Natural killer cell (primary cell): ENCODE data around the gene SKAP2. TPM values are rescaled to one million over a fixed set of nuclear protein-coding genes. Genes with fewer than 3 reads are reported as not detected.

Experiments
- ATAC-seq, 3 donors: fragments of 150-1000 bp in 2 of 3; fragments of 200-7000 bp in 1 of 3; cut with Tn5 transposase; 1 replicate in 1 of 3; 2 replicates in 2 of 3; pipeline ENCODE4 v1.10.0; 2021; ENCODE audit warnings: mild to moderate bottlenecking in 2 of 3, moderate library complexity in 2 of 3
- DNase-seq, 2 donors: peaks; one replicate each; pipeline versions ENCODE4 v3.0.0 to v3.0.0-alpha.2; 2013 to 2021; ENCODE audit warnings: mixed read lengths in 1 of 2
- H3K27ac ChIP-seq: one replicate; pipeline ENCODE4 v1.5.1; 2013; ENCODE audit warnings: mild to moderate bottlenecking, low read length
- H3K27me3 ChIP-seq: one replicate; pipeline ENCODE4 v1.6.1; 2013; ENCODE audit warnings: low read length; ENCODE audit not compliant: control insufficient read depth, insufficient read depth
- H3K36me3 ChIP-seq: one replicate; pipeline ENCODE4 v1.6.1; 2013; ENCODE audit warnings: low read length; ENCODE audit not compliant: control insufficient read depth, insufficient read depth
- H3K4me1 ChIP-seq: one replicate; pipeline ENCODE4 v1.6.1; 2013; ENCODE audit warnings: low read length; ENCODE audit not compliant: control insufficient read depth, insufficient read depth
- H3K4me3 ChIP-seq: one replicate; pipeline ENCODE4 v1.5.1; 2013; ENCODE audit warnings: low read length
- H3K9me3 ChIP-seq: one replicate; pipeline ENCODE4 v1.6.1; 2013; ENCODE audit warnings: low read length; ENCODE audit not compliant: control insufficient read depth, insufficient read depth
- H3K27ac Mint-ChIP-seq, 2 donors: one replicate each; pipeline ENCODE4 v1.8.0; 2022; ENCODE audit warnings: mild to moderate bottlenecking in 2 of 2, mixed read lengths in 2 of 2, moderate library complexity in 1 of 2
- H3K27me3 Mint-ChIP-seq, 2 donors: one replicate each; pipeline ENCODE4 v1.8.0; 2022; ENCODE audit warnings: low read depth in 2 of 2, mixed read lengths in 2 of 2
- H3K36me3 Mint-ChIP-seq: one replicate; pipeline ENCODE4 v1.8.0; 2022; ENCODE audit warnings: mixed read lengths
- H3K4me1 Mint-ChIP-seq, 2 donors: one replicate each; pipeline ENCODE4 v1.8.0; 2022; ENCODE audit warnings: mixed read lengths in 2 of 2
- H3K4me3 Mint-ChIP-seq: one replicate; pipeline ENCODE4 v1.8.0; 2022; ENCODE audit warnings: mild to moderate bottlenecking, moderate library complexity, mixed read lengths
- H3K9me3 Mint-ChIP-seq, 2 donors: one replicate each; pipeline ENCODE4 v1.8.0; 2022; ENCODE audit warnings: mixed read lengths in 2 of 2
- CTCF ChIP-seq: fragments of 200-600 bp; IDR thresholded peaks from one replicate; pipeline ENCODE4 v1.8.0; 2022; ENCODE audit warnings: antibody characterized with exemption
- WGBS: methylation state at CpG from one replicate; pipeline ENCODE4 v1.1.7; 2013; ENCODE audit warnings: missing lambda C conversion rate; ENCODE audit not compliant: insufficient coverage; 5-methylcytosine and 5-hydroxymethylcytosine counted together
- intact Hi-C: fragments of 100-400 bp; cut with micrococcal nuclease; formaldehyde crosslinking; loops from one replicate; pipeline ENCODE4 v1.14.2; 2022
- total RNA-seq, 4 donors: library from RNA; stranded (reverse); fragments of 120-200 nt in 1 of 4; gene quantifications; one replicate each; pipeline versions ENCODE4 v1.2.3 to v1.2.4, GENCODE V29; 2013 to 2022

SKAP2 gene
- total RNA-seq, 3 donors from 2014 or later (not counting 1 experiment from before 2014, with no cell fraction given): 26.8 to 42.4 (median 35.1) TPM

- Histone ChIP-seq H3K9me3 (no peaks in the 10 kb centered on the region), H3K4me1 (no peaks in the 10 kb centered on the region), H3K36me3 (peaks cover 13% of the 10 kb centered on the region), H3K27me3 (no peaks in the 10 kb centered on the region), H3K27ac (no peak overlapping the region), H3K4me3 (no peak overlapping the region)
- TF ChIP-seq CTCF: no peak
- intact Hi-C loops: no loop called here
- no peaks in the 10 kb centered on the region for H3K36me3 Mint-ChIP-seq
- DNase-seq (no peak), ATAC-seq (no peak)
- no peaks in the 10 kb centered on the region for H3K4me1 Mint-ChIP-seq
- H3K27ac Mint-ChIP-seq: no peak overlapping the region
- no peaks in the 10 kb centered on the region for H3K9me3 Mint-ChIP-seq
- H3K27me3 Mint-ChIP-seq: no peaks in the 10 kb centered on the region
- no peak overlapping the region for H3K4me3 Mint-ChIP-seq
Observed at GRCh38 chr7:26721450-26721849, 142.9 kb downstream of the SKAP2 start.

- H3K4me3 Mint-ChIP-seq: no peak overlapping the region
- H3K9me3 Mint-ChIP-seq: no peaks in the 10 kb centered on the region
- H3K27me3 ChIP-seq: no peaks in the 10 kb centered on the region
- DNase-seq (no peak), ATAC-seq (no peak)
- H3K36me3 ChIP-seq: peaks cover 8% of the 10 kb centered on the region
- no peaks in the 10 kb centered on the region for H3K27me3 Mint-ChIP-seq
- no peaks in the 10 kb centered on the region for H3K36me3 Mint-ChIP-seq
- H3K27ac ChIP-seq: no peak overlapping the region
- no peaks in the 10 kb centered on the region for H3K9me3 ChIP-seq
- no peak overlapping the region for H3K4me3 ChIP-seq
- no CpG with 5 or more reads among the region's 1 CpG for WGBS
- TF ChIP-seq CTCF: no peak
- H3K4me1 ChIP-seq: no peaks in the 10 kb centered on the region
- H3K27ac Mint-ChIP-seq: no peak overlapping the region
- no peaks in the 10 kb centered on the region for H3K4me1 Mint-ChIP-seq
- intact Hi-C loops: no loop called here
Observed at GRCh38 chr7:26718063-26718462, 146.3 kb downstream of the SKAP2 start.

- intact Hi-C loops: no loop called here
- no peak for DNase-seq
- Mint-ChIP-seq H3K27me3 (no peaks in the 10 kb centered on the region), H3K4me3 (no peak overlapping the region), H3K9me3 (no peaks in the 10 kb centered on the region), H3K4me1 (no peaks in the 10 kb centered on the region), H3K27ac (no peak overlapping the region), H3K36me3 (no peaks in the 10 kb centered on the region)
- no peaks in the 10 kb centered on the region for H3K4me1 ChIP-seq
- no peak for TF ChIP-seq CTCF
- no CpG with 5 or more reads among the region's 3 CpGs for WGBS
- no peaks in the 10 kb centered on the region for H3K27me3 ChIP-seq
- no peak for ATAC-seq
- no peaks in the 10 kb centered on the region for H3K9me3 ChIP-seq
- no peak overlapping the region for H3K27ac ChIP-seq
- no peak overlapping the region for H3K4me3 ChIP-seq
- H3K36me3 ChIP-seq: no peaks in the 10 kb centered on the region
Observed at GRCh38 chr7:26714438-26714837, 150.0 kb downstream of the SKAP2 start.

GRCh38 chr7:26714006-26714405, 150.4 kb downstream of the SKAP2 start:
- ATAC-seq (no peak), DNase-seq (no peak)
- H3K36me3 Mint-ChIP-seq: no peaks in the 10 kb centered on the region
- H3K27me3 ChIP-seq: no peaks in the 10 kb centered on the region
- H3K27ac ChIP-seq: no peak overlapping the region
- WGBS: 60% methylated on average over 1 of the region's 2 CpGs
- no peaks in the 10 kb centered on the region for H3K9me3 Mint-ChIP-seq
- intact Hi-C loops: no loop called here
- no peaks in the 10 kb centered on the region for H3K9me3 ChIP-seq
- no peaks in the 10 kb centered on the region for H3K36me3 ChIP-seq
- no peaks in the 10 kb centered on the region for H3K4me1 Mint-ChIP-seq
- no peaks in the 10 kb centered on the region for H3K4me1 ChIP-seq
- no peak overlapping the region for H3K27ac Mint-ChIP-seq
- no peak for TF ChIP-seq CTCF
- H3K4me3 Mint-ChIP-seq: no peak overlapping the region
- no peaks in the 10 kb centered on the region for H3K27me3 Mint-ChIP-seq
- H3K4me3 ChIP-seq: no peak overlapping the region
